HUES48 (cell line): ENCODE measurements around the gene ANKRD52.
A peak's percentile ranks its signal among the peaks of the same experiment; 100 is the strongest.

Experiments used
- H3K27ac ChIP-seq: one replicate; pipeline ENCODE4 v1.7.0; 2013; ENCODE audit warnings: low read depth, low read length, inconsistent platforms
- H3K27me3 ChIP-seq: 2 replicates; pipeline ENCODE4 v1.6.1; 2013; ENCODE audit warnings: mild to moderate bottlenecking, low read length; ENCODE audit not compliant: control insufficient read depth, insufficient read depth
- H3K36me3 ChIP-seq: 2 replicates; pipeline ENCODE4 v1.6.1; 2013; ENCODE audit warnings: low read length; ENCODE audit not compliant: control insufficient read depth, insufficient read depth
- H3K4me1 ChIP-seq: 2 replicates; pipeline ENCODE4 v1.6.1; 2013; ENCODE audit warnings: mild to moderate bottlenecking, low read length; ENCODE audit not compliant: control insufficient read depth, insufficient read depth
- H3K4me3 ChIP-seq: 2 replicates; pipeline ENCODE4 v1.5.1; 2013; ENCODE audit warnings: mild to moderate bottlenecking, low read depth, low read length
- H3K9ac ChIP-seq: 2 replicates; pipeline ENCODE4 v1.6.1; 2013; ENCODE audit warnings: mild to moderate bottlenecking, low read depth, low read length, moderate library complexity
- H3K9me3 ChIP-seq: 2 replicates; pipeline ENCODE4 v1.6.1; 2013; ENCODE audit warnings: low read length; ENCODE audit not compliant: control insufficient read depth, insufficient read depth

The ANKRD52 gene

GRCh38 chr12:56237552-56237951 is 20.6 kb downstream of the ANKRD52 start:
- no peak overlapping the region for H3K9ac ChIP-seq
- H3K4me3 ChIP-seq, result no peak overlapping the region
- H3K27me3 ChIP-seq, result no peaks in the 10 kb centered on the region
- peaks cover 30% of the 10 kb centered on the region for H3K36me3 ChIP-seq
- H3K4me1 ChIP-seq, result 0 out of 2 replicates have a peak, but pooled peaks cover 6% of the 10 kb centered on the region
- no peaks in the 10 kb centered on the region for H3K9me3 ChIP-seq
- no peak overlapping the region for H3K27ac ChIP-seq

- H3K4me3 ChIP-seq, result no peak overlapping the region
- peaks cover 24% of the 10 kb centered on the region for H3K36me3 ChIP-seq
- no peak overlapping the region for H3K9ac ChIP-seq
- no peaks in the 10 kb centered on the region for H3K27me3 ChIP-seq
- H3K9me3 ChIP-seq, result no peaks in the 10 kb centered on the region
- H3K4me1 ChIP-seq, result 0 out of 2 replicates have a peak, but pooled peaks cover 6% of the 10 kb centered on the region
- no peak overlapping the region for H3K27ac ChIP-seq
Measured at GRCh38 chr12:56236985-56237384, 21.2 kb downstream of the ANKRD52 start.

- Histone ChIP-seq H3K4me1 (0 out of 2 replicates have a peak, but pooled peaks cover 6% of the 10 kb centered on the region), H3K9ac (no peak overlapping the region), H3K9me3 (no peaks in the 10 kb centered on the region), H3K4me3 (no peak overlapping the region), H3K36me3 (peaks cover 15% of the 10 kb centered on the region), H3K27ac (no peak overlapping the region), H3K27me3 (no peaks in the 10 kb centered on the region)
Measured at GRCh38 chr12:56236091-56236490, 22.1 kb downstream of the ANKRD52 start.

- Histone ChIP-seq H3K36me3 (peaks cover 4% of the 10 kb centered on the region), H3K27ac (no peak overlapping the region), H3K9me3 (no peaks in the 10 kb centered on the region), H3K9ac (no peak overlapping the region), H3K4me3 (no peak overlapping the region), H3K4me1 (0 out of 2 replicates have a peak, but pooled peaks cover 6% of the 10 kb centered on the region), H3K27me3 (no peaks in the 10 kb centered on the region)
Measured at GRCh38 chr12:56234746-56235436, 23.3 kb downstream of the ANKRD52 start.

- H3K9ac ChIP-seq, result no peak overlapping the region
- no peak overlapping the region for H3K27ac ChIP-seq
- H3K9me3 ChIP-seq, result no peaks in the 10 kb centered on the region
- H3K4me1 ChIP-seq, result no peaks in the 10 kb centered on the region
- H3K27me3 ChIP-seq, result no peaks in the 10 kb centered on the region
- H3K36me3 ChIP-seq, result peaks cover 6% of the 10 kb centered on the region
- H3K4me3 ChIP-seq, result no peak overlapping the region
Measured at GRCh38 chr12:56231184-56231582, 27.0 kb downstream of the ANKRD52 start.

GRCh38 chr12:56230432-56231183 is 27.6 kb downstream of the ANKRD52 start:
- no peaks in the 10 kb centered on the region for H3K4me1 ChIP-seq
- no peaks in the 10 kb centered on the region for H3K27me3 ChIP-seq
- no peak overlapping the region for H3K4me3 ChIP-seq
- H3K9ac ChIP-seq, result no peak overlapping the region
- H3K9me3 ChIP-seq, result no peaks in the 10 kb centered on the region
- peaks cover 9% of the 10 kb centered on the region for H3K36me3 ChIP-seq
- H3K27ac ChIP-seq, result peak overlapping the region; percentile 47

GRCh38 chr12:56229916-56230431 is 28.2 kb downstream of the ANKRD52 start, which contains the start of gene SLC39A5:
SLC39A5 (plus strand) TSS chr12:56230051; CDS start chr12:56231275, 1,224 bp downstream.
- Histone ChIP-seq H3K27me3 (no peaks in the 10 kb centered on the region), H3K4me3 (no peak within 1 kb of the TSS), H3K36me3 (peaks cover 9% of the 10 kb centered on the region), H3K9ac (no peak within 1 kb of the TSS), H3K27ac (peak within 1 kb of the TSS; percentile 47), H3K4me1 (no peaks in the 10 kb centered on the region), H3K9me3 (no peaks in the 10 kb centered on the region)

GRCh38 chr12:56229082-56229481 is 29.1 kb downstream of the ANKRD52 start:
- H3K36me3 ChIP-seq, result peaks cover 9% of the 10 kb centered on the region
- H3K27me3 ChIP-seq, result no peaks in the 10 kb centered on the region
- H3K9me3 ChIP-seq, result no peaks in the 10 kb centered on the region
- no peak overlapping the region for H3K27ac ChIP-seq
- no peaks in the 10 kb centered on the region for H3K4me1 ChIP-seq
- H3K9ac ChIP-seq, result no peak overlapping the region
- H3K4me3 ChIP-seq, result no peak overlapping the region

GRCh38 chr12:56224954-56225353 is 33.2 kb downstream of the ANKRD52 start:
- Histone ChIP-seq H3K9me3 (no peaks in the 10 kb centered on the region), H3K4me3 (peak overlapping the region; percentile 73), H3K36me3 (peaks cover 9% of the 10 kb centered on the region), H3K9ac (no peak overlapping the region; the same call in 1 of the 2 replicates), H3K27me3 (no peaks in the 10 kb centered on the region), H3K4me1 (peaks cover 20% of the 10 kb centered on the region), H3K27ac (no peak overlapping the region)

- Histone ChIP-seq H3K9me3 (no peaks in the 10 kb centered on the region), H3K27me3 (no peaks in the 10 kb centered on the region), H3K9ac (peak within 1 kb of the TSS; percentile 58; the same call in 1 of the 2 replicates), H3K27ac (peak within 1 kb of the TSS; percentile 86), H3K36me3 (peaks cover 9% of the 10 kb centered on the region), H3K4me1 (peaks cover 20% of the 10 kb centered on the region), H3K4me3 (peak within 1 kb of the TSS; percentile 73)
Measured at GRCh38 chr12:56224102-56224701, 34.0 kb downstream of the ANKRD52 start, which contains the start of gene NABP2. NABP2 (plus strand) TSS chr12:56224342; CDS start chr12:56224857, 515 bp downstream.
